Regular cardiac myocyte (primary cell): ENCODE measurements around the gene PPP2R5E. TPM values are rescaled to one million over a fixed set of nuclear protein-coding genes. Genes with fewer than 3 reads are reported as not detected.

Experiments used
- total RNA-seq: library from RNA; depleted of rRNA; stranded (reverse); fragments of >200 nt; gene quantifications from 2 replicates; pipeline ENCODE4 v1.2.3, GENCODE V29; 2014

PPP2R5E gene
- total RNA-seq, result 15.5 and 18.2 TPM in 2 replicates

GRCh38 chr14:63543000-63543825 lies at the start of gene PPP2R5E:
PPP2R5E (minus strand) TSS chr14:63543377; CDS start chr14:63539685, 3,692 bp downstream.

Other genes starting within 250 kb of the PPP2R5E start
- gene GPHB5, start 224.4 kb downstream of the PPP2R5E start, total RNA-seq, result not detected in 2 replicates
- gene WDR89, start 98.5 kb upstream of the PPP2R5E start, total RNA-seq, result 16.9 and 18.6 TPM in 2 replicates
- gene SGPP1, start 184.7 kb upstream of the PPP2R5E start, total RNA-seq, result 32.6 and 34.4 TPM in 2 replicates